ENCODE measurements around the gene ELFN1. TPM values are rescaled to one million over a fixed set of nuclear protein-coding genes. Genes with fewer than 3 reads are reported as not detected.

The ELFN1 gene
- polyA plus RNA-seq, 2 donors = 0.16 to 0.39 TPM

DNA sequence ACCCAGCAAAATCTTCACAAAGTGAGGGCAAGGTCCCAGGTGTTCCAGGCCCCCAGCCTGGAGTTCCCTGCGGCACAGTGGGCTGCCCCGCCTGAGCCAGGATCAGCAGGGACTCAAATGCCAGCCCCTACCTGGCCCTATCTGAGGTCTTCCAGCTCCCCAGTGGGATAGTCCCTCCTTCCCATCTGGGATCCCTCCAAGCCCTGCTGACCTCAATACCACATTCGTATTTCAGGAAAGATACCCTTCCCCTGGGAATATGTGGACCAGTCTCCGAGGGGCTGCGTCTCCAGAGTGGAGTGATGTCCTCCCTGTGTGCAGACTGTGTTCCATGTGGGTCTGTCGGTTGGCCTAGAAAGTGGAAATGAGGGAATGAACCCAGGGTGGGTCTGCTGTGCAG is 40.9 kb downstream of the ELFN1 start:
- H3K27ac ChIP-seq (ENCODE audit: low read depth in 2 of 2, low read length in 1 of 2) = no peak overlapping the region
- H3K36me3 ChIP-seq (ENCODE audit: control insufficient read depth in 2 of 2, insufficient read depth in 2 of 2, low read length in 1 of 2) = no peaks in the 10 kb centered on the region
- H3K4me3 ChIP-seq (ENCODE audit: low read depth in 1 of 2, low read length in 2 of 2) = no peak overlapping the region
- peaks cover 0 to 4% of the 10 kb centered on the region in 2 donors for H3K9me3 ChIP-seq (ENCODE audit: control insufficient read depth in 2 of 2, insufficient read depth in 1 of 2, low read depth in 1 of 2, low read length in 1 of 2)
- 85% methylated on average over 6 of the region's 6 CpGs for WGBS, 2 donors
- no peaks in the 10 kb centered on the region for H3K27me3 ChIP-seq (ENCODE audit: control insufficient read depth in 1 of 2, insufficient read depth in 2 of 2, low read length in 2 of 2)
- H3K4me1 ChIP-seq (ENCODE audit: control insufficient read depth in 2 of 2, insufficient read depth in 2 of 2, low read length in 1 of 2) = peaks cover 0 to 7% of the 10 kb centered on the region in 2 donors

DNA sequence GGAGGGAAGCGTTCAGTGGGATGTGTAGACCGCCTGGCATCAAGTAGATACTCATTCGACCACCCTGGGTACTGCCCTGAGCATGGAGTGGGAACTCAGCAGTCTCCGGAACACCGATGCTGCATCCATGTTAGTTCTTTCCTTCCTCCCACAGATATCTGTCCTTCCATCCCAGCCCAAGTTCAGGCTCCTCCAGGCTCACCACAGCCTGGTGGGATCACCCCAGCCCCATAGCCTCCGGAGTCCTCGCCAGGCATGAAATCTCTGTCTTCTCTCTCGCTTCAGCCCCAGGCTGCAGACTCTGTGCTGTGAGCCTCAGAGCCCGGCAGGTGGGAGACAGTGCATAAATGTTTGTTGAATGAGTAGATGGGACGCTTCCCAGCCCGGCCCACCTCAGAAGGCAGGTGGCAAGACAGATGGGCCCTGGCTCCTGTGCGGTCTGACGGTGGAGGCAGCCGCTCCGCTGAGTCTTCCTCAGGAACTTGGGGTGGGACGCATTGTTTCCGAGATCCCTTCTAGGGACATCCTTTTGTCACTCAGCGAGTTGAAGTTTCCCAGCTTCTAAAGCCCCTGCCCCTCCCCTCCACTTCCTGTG is 42.9 kb downstream of the ELFN1 start:
- H3K27ac ChIP-seq (ENCODE audit: low read depth in 2 of 2, low read length in 1 of 2) = no peak overlapping the region
- no peaks in the 10 kb centered on the region for H3K36me3 ChIP-seq (ENCODE audit: control insufficient read depth in 2 of 2, insufficient read depth in 2 of 2, low read length in 1 of 2)
- H3K27me3 ChIP-seq (ENCODE audit: control insufficient read depth in 1 of 2, insufficient read depth in 2 of 2, low read length in 2 of 2) = no peaks in the 10 kb centered on the region
- peaks cover 0 to 8% of the 10 kb centered on the region in 2 donors for H3K4me1 ChIP-seq (ENCODE audit: control insufficient read depth in 2 of 2, insufficient read depth in 2 of 2, low read length in 1 of 2)
- H3K9me3 ChIP-seq (ENCODE audit: control insufficient read depth in 2 of 2, insufficient read depth in 1 of 2, low read depth in 1 of 2, low read length in 1 of 2) = peaks cover 0 to 4% of the 10 kb centered on the region in 2 donors
- H3K4me3 ChIP-seq (ENCODE audit: low read depth in 1 of 2, low read length in 2 of 2) = no peak overlapping the region
- WGBS, 2 donors = 77 to 86% methylated on average over 18 of the region's 18 CpGs

DNA sequence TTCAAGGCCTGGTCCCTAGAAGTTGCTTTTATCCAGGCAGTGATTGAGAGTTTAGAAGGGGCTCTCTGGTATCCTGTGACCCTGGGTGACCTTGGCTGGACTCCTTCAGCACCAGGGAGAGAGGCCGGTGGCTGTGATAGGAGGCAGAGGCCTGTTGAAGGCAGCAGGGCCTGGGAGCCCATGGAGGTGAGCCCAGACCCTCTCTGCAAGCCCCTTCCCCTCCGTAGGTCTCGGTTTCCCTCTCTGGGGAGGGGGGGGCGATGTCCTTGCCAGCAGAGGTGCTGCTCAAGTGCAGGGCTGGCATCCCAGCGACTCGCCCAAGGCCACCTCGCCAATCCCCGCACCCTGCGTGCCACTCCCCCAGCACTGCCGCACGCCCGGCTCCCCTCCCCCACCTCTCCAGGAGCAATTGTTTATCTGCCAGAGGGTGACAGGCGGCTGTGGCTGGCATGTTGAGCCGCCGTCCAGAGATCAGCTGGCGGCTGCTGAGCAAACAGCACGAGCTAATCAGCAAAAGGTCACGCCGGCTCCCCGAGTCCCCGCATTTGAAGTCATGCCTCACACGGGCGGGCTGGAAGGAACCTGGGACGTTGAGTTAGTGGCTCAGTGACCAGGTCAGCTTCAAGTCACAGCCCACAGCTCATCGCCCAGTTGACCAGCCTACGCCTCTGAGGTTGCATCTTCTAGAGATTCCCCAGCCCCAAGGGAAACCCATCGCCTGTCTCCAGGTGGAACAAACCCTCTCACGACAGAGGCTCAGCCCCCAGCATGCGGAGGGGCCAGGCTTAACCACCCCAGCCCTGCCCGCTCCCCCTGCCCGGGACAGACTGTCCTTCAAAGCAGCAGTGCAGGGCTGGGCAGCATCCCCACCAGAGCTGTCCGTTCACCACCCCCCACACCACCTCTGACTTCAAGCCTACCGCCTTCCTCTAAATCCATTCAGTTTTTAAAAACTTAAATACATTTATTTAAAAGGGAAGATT is 43.7 kb downstream of the ELFN1 start:
- Histone ChIP-seq H3K4me1 (ENCODE audit: control insufficient read depth in 2 of 2, insufficient read depth in 2 of 2, low read length in 1 of 2) (peaks cover 0 to 8% of the 10 kb centered on the region in 2 donors), H3K9me3 (ENCODE audit: control insufficient read depth in 2 of 2, insufficient read depth in 1 of 2, low read depth in 1 of 2, low read length in 1 of 2) (peaks cover 0 to 4% of the 10 kb centered on the region in 2 donors), H3K27ac (ENCODE audit: low read depth in 2 of 2, low read length in 1 of 2) (no peak overlapping the region), H3K36me3 (ENCODE audit: control insufficient read depth in 2 of 2, insufficient read depth in 2 of 2, low read length in 1 of 2) (no peaks in the 10 kb centered on the region), H3K4me3 (ENCODE audit: low read depth in 1 of 2, low read length in 2 of 2) (no peak overlapping the region), H3K27me3 (ENCODE audit: control insufficient read depth in 1 of 2, insufficient read depth in 2 of 2, low read length in 2 of 2) (no peaks in the 10 kb centered on the region)
- 54 to 63% methylated on average over 30 to 33 of the region's 33 CpGs for WGBS, 2 donors

DNA sequence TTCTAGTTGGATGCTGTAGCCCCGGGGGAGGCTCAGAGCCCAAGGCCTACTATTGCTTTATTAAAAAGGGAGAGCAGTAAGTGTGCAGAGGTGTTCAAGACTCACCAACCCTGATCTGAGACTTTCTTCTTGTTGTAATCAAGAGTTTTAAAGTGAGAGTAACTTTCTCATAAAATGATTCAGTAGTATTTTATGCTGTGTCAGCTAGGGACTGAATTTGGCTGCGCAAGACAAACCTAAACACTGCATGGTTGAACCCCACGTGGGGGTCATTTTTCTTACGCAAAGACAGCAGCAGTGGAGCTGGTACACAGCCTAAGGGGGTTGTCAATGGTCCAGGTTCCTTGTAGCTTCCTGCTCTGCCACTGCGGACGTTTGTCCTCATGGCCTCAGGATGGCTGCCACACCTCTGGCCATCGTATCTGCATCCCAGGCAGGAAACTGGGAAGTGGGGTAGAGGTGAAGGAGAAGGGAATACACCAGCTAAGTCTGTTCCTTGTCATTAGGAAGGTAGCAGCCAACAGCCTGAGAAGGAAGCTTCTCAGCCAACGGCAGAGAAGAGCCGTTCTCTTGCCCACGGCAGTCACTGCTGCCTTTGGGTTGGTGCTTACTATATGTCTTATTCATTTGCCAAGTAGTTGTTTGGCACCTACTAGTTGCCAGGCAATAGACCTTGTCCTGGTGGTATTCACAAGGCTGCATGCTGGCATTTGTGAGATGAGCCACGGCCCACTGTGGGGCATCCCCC is 44.7 kb downstream of the ELFN1 start:
- Histone ChIP-seq H3K4me3 (ENCODE audit: low read depth in 1 of 2, low read length in 2 of 2) (no peak overlapping the region), H3K9me3 (ENCODE audit: control insufficient read depth in 2 of 2, insufficient read depth in 1 of 2, low read depth in 1 of 2, low read length in 1 of 2) (peaks cover 0 to 4% of the 10 kb centered on the region in 2 donors)

DNA sequence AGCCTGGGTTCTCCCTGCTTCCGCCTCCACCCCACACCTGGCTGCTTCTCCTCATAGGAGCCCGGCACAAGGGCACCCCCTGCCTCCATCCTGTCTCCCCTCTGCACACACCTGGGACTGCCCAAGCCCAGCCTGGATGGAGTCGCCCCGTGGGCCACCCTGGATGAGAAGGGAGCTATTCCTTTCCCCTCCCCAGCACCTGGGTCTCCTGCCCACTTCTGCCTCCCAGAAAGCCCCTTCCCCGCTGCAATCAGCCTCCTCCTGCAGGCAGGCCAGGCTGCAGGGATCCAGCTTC is 45.2 kb downstream of the ELFN1 start:
- peaks cover 0 to 8% of the 10 kb centered on the region in 2 donors for H3K4me1 ChIP-seq (ENCODE audit: control insufficient read depth in 2 of 2, insufficient read depth in 2 of 2, low read length in 1 of 2)
- H3K27ac ChIP-seq (ENCODE audit: low read depth in 2 of 2, low read length in 1 of 2) = no peak overlapping the region
- H3K4me3 ChIP-seq (ENCODE audit: low read depth in 1 of 2, low read length in 2 of 2) = no peak overlapping the region
- H3K36me3 ChIP-seq (ENCODE audit: control insufficient read depth in 2 of 2, insufficient read depth in 2 of 2, low read length in 1 of 2) = no peaks in the 10 kb centered on the region
- peaks cover 0 to 4% of the 10 kb centered on the region in 2 donors for H3K9me3 ChIP-seq (ENCODE audit: control insufficient read depth in 2 of 2, insufficient read depth in 1 of 2, low read depth in 1 of 2, low read length in 1 of 2)
- WGBS, 2 donors = 95 to 96% methylated on average over 5 of the region's 5 CpGs
- no peaks in the 10 kb centered on the region for H3K27me3 ChIP-seq (ENCODE audit: control insufficient read depth in 1 of 2, insufficient read depth in 2 of 2, low read length in 2 of 2)

More for the DNA sequence above, 44.7 kb downstream of the ELFN1 start:
- Histone ChIP-seq H3K27ac (ENCODE audit: low read depth in 2 of 2, low read length in 1 of 2) (no peak overlapping the region), H3K4me1 (ENCODE audit: control insufficient read depth in 2 of 2, insufficient read depth in 2 of 2, low read length in 1 of 2) (peaks cover 0 to 8% of the 10 kb centered on the region in 2 donors), H3K36me3 (ENCODE audit: control insufficient read depth in 2 of 2, insufficient read depth in 2 of 2, low read length in 1 of 2) (no peaks in the 10 kb centered on the region), H3K27me3 (ENCODE audit: control insufficient read depth in 1 of 2, insufficient read depth in 2 of 2, low read length in 2 of 2) (no peaks in the 10 kb centered on the region)
- WGBS, 2 donors = 85 to 90% methylated on average over 11 of the region's 11 CpGs

DNA sequence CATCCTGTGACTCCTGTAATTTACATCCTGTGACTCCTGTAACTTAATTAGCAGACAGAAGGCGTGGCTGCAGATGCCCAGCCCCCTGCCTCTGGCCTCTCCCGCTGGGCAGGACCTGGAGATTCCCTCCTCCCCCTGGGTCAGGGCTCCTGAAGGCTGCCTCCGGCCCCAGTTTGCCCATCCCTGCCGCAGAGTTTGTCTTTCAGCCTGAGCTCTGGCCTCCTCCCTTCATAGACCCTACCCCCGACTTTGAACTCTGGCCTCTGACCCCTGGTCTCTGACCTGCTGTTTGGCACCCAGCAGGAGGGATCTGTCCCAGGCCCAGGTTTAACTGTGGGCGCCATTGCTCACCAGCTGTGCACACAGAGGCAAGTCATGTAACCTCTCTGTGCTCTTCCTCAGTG is 45.6 kb downstream of the ELFN1 start:
- WGBS, 2 donors = 76 to 81% methylated on average over 6 of the region's 6 CpGs
- peaks cover 0 to 4% of the 10 kb centered on the region in 2 donors for H3K9me3 ChIP-seq (ENCODE audit: control insufficient read depth in 2 of 2, insufficient read depth in 1 of 2, low read depth in 1 of 2, low read length in 1 of 2)
- H3K4me1 ChIP-seq (ENCODE audit: control insufficient read depth in 2 of 2, insufficient read depth in 2 of 2, low read length in 1 of 2) = peaks cover 0 to 8% of the 10 kb centered on the region in 2 donors
- H3K36me3 ChIP-seq (ENCODE audit: control insufficient read depth in 2 of 2, insufficient read depth in 2 of 2, low read length in 1 of 2) = no peaks in the 10 kb centered on the region
- no peak overlapping the region for H3K4me3 ChIP-seq (ENCODE audit: low read depth in 1 of 2, low read length in 2 of 2)
- H3K27me3 ChIP-seq (ENCODE audit: control insufficient read depth in 1 of 2, insufficient read depth in 2 of 2, low read length in 2 of 2) = no peaks in the 10 kb centered on the region
- H3K27ac ChIP-seq (ENCODE audit: low read depth in 2 of 2, low read length in 1 of 2) = no peak overlapping the region

DNA sequence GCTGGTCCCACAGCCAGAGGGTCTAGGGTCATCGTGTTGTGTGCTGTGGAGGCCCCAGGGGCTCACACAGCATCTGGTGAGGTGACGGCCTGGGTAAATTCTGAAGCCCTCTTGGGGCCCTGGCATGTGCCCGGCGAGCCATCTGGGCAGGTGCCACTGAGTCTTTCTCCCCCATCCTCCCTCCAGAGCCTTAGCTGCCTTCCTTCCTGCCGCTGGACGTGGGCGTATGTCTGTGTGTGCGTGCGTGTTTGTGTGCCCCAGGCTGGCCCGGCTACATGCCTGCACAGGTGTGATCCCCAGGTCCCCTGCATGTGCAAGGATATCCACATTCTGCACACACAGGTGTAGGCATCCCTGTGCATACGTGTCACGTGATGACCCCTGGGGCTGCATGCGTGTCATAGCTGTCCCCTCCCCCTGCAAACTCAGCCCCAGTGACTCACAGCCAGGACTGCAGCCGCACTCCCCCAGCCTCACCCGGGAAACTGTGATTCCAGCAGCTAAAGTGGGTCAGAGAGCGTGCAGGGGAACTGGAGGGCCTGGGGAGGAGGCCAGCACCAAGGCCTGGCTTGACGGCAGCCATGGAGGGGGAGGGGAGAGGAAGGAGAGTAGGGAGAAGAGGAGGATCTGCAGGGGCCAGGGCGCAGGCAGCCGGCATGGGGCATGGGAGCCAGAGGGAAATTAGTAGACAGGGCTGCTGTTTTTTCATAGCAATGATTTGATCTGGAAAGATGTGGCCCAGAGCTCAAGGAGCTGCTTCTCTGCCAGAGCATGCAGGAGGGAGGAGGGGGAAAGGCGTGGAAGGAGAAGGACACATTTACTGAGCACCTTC is 46.4 kb downstream of the ELFN1 start:
- H3K9me3 ChIP-seq (ENCODE audit: control insufficient read depth in 2 of 2, insufficient read depth in 1 of 2, low read depth in 1 of 2, low read length in 1 of 2) = peaks cover 0 to 4% of the 10 kb centered on the region in 2 donors
- H3K4me1 ChIP-seq (ENCODE audit: control insufficient read depth in 2 of 2, insufficient read depth in 2 of 2, low read length in 1 of 2) = peaks cover 5 to 9% of the 10 kb centered on the region in 2 donors
- H3K27me3 ChIP-seq (ENCODE audit: control insufficient read depth in 1 of 2, insufficient read depth in 2 of 2, low read length in 2 of 2) = no peaks in the 10 kb centered on the region
- no peak overlapping the region for H3K27ac ChIP-seq (ENCODE audit: low read depth in 2 of 2, low read length in 1 of 2)
- 47 to 68% methylated on average over 20 of the region's 20 CpGs for WGBS, 2 donors
- no peak overlapping the region for H3K4me3 ChIP-seq (ENCODE audit: low read depth in 1 of 2, low read length in 2 of 2)
- no peaks in the 10 kb centered on the region for H3K36me3 ChIP-seq (ENCODE audit: control insufficient read depth in 2 of 2, insufficient read depth in 2 of 2, low read length in 1 of 2)

DNA sequence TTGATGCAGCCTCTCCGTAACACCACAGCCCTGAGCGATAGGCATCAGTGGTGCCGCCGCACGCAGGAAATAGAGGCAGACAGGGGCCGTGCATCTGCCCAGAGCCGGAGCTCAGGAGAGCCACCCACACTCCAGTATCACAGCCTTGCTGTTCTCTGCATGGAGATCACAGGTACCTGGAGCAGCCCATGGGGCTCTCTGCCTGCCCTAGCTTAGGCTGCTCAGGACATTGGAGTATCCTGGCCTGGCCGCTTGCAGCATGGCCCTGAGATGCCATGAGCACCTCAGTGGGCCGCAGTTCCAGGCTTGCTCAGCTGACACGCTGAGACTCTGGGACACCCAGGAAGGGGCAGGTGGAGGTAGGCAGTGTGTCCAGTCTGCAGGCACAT is 47.0 kb downstream of the ELFN1 start:
- WGBS, 2 donors = 87 to 92% methylated on average over 10 of the region's 10 CpGs

More for the DNA sequence above, 47.0 kb downstream of the ELFN1 start:
- Histone ChIP-seq H3K36me3 (ENCODE audit: control insufficient read depth in 2 of 2, insufficient read depth in 2 of 2, low read length in 1 of 2) (no peaks in the 10 kb centered on the region), H3K4me3 (ENCODE audit: low read depth in 1 of 2, low read length in 2 of 2) (no peak overlapping the region), H3K27me3 (ENCODE audit: control insufficient read depth in 1 of 2, insufficient read depth in 2 of 2, low read length in 2 of 2) (no peaks in the 10 kb centered on the region), H3K4me1 (ENCODE audit: control insufficient read depth in 2 of 2, insufficient read depth in 2 of 2, low read length in 1 of 2) (peaks cover 5 to 10% of the 10 kb centered on the region in 2 donors), H3K9me3 (ENCODE audit: control insufficient read depth in 2 of 2, insufficient read depth in 1 of 2, low read depth in 1 of 2, low read length in 1 of 2) (peaks cover 0 to 4% of the 10 kb centered on the region in 2 donors), H3K27ac (ENCODE audit: low read depth in 2 of 2, low read length in 1 of 2) (no peak overlapping the region)

All from esophagus (tissue), 2 donors.